Lung (tissue), 12 donors: ENCODE data around the gene AGBL4. TPM values are rescaled to one million over a fixed set of nuclear protein-coding genes. Genes with fewer than 3 reads are reported as not detected.

ENCODE experiments used
- ATAC-seq: fragments of 200-7000 bp; cut with Tn5 transposase; one replicate; pipeline ENCODE4 v1.9.1; 2020; ENCODE audit warnings: moderate number of reproducible peaks; ENCODE audit not compliant: insufficient read depth, low FRiP score
- DNase-seq, 3 donors: peaks; one replicate each; pipeline ENCODE4 v3.0.0-alpha.2; 2013 to 2017
- H3K27ac ChIP-seq, 2 donors: one replicate each; pipeline ENCODE4 v1.5.1; 2013; ENCODE audit warnings: mild to moderate bottlenecking in 2 of 2, moderate library complexity in 2 of 2, control low read depth in 1 of 2, inconsistent platforms in 1 of 2, low read depth in 1 of 2, low read length in 1 of 2
- H3K27me3 ChIP-seq, 3 donors: one replicate each; pipeline ENCODE4 v1.5.1; 2013; ENCODE audit warnings: low read length in 2 of 3; ENCODE audit not compliant: control insufficient read depth in 3 of 3, insufficient read depth in 3 of 3
- H3K36me3 ChIP-seq, 4 donors: one replicate each; pipeline ENCODE4 v1.5.1; 2013; ENCODE audit warnings: low read length in 4 of 4, mild to moderate bottlenecking in 1 of 4, moderate library complexity in 1 of 4; ENCODE audit not compliant: control insufficient read depth in 4 of 4, insufficient read depth in 4 of 4
- H3K4me1 ChIP-seq, 5 donors: one replicate each; pipeline ENCODE4 v1.5.1; 2013; ENCODE audit warnings: low read length in 5 of 5, mild to moderate bottlenecking in 2 of 5, moderate library complexity in 1 of 5; ENCODE audit not compliant: control insufficient read depth in 5 of 5, insufficient read depth in 5 of 5
- H3K4me3 ChIP-seq: one replicate; pipeline ENCODE4 v1.5.1; 2013; ENCODE audit warnings: mild to moderate bottlenecking, control low read depth, moderate library complexity
- H3K9ac ChIP-seq, 2 donors: one replicate each; pipeline ENCODE4 v1.5.1; 2013; ENCODE audit warnings: low read length in 2 of 2, control low read depth in 1 of 2; ENCODE audit not compliant: insufficient read depth in 1 of 2
- H3K9me3 ChIP-seq, 4 donors: one replicate each; pipeline ENCODE4 v1.5.1; 2013; ENCODE audit warnings: low read length in 3 of 4, mild to moderate bottlenecking in 1 of 4, moderate library complexity in 1 of 4; ENCODE audit not compliant: control insufficient read depth in 4 of 4, insufficient read depth in 3 of 4
- WGBS, 2 donors: extraction: QIAGEN DNeasy Blood & Tissue Kit; methylation state at CpG; one replicate each; pipeline ENCODE4 v1.1.7; 2013; 5-methylcytosine and 5-hydroxymethylcytosine counted together
- polyA plus RNA-seq, 2 donors: library from polyadenylated mRNA; stranded (reverse); fragments of 200-250 nt; gene quantifications; one replicate each; pipeline ENCODE4 v1.2.1, GENCODE V29; 2013
- total RNA-seq, 2 donors: library from RNA; depleted of rRNA in 1 of 2; stranded (reverse); fragments of >200 nt in 1 of 2; gene quantifications; one replicate each; pipeline ENCODE4 v1.2.1, GENCODE V29; 2014 to 2021
- TF ChIP-seq, protein P1 (sequence below): IDR thresholded peaks from 2 replicates; pipeline ENCODE4 v1.5.1; 2012; ENCODE audit warnings: mild to moderate bottlenecking; ENCODE audit errors: control extremely low read depth, extremely low read depth
- donor health status: control.
- donor health status: control.
- donor health status: Bipolar disorder and iron deficiency.
- donor health status: healthy.
- donor health status: DM: yes; HTN: yes; CAD: no.

The AGBL4 gene
- total and polyA plus RNA-seq, 4 donors = 0.24 to 7.5 (median 2.6) TPM

DNA sequence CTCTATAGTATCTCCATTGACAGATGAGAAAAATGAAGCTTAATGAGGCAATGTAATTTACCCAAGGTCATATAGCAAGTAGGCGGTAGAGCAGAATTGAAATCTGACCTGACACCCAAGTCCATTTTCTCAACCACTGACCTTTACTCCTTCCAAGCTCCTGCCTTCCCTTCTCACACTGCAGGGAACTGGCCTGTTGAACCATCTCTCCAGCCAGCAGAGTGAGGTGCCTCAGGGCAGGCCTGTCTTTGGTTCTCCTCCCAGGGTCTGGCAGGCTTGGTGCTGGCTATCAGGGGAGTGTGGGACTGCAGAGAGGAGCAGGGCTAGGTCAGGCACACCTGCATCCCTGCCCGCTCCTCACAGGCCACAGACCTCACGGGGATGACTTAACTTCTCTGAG is 1373.9 kb downstream of the AGBL4 start:
- 91 to 94% methylated on average over 3 of the region's 3 CpGs for WGBS, 2 donors
- H3K4me1 ChIP-seq = no peaks in the 10 kb centered on the region
- no peak for ATAC-seq
- no peak overlapping the region for H3K4me3 ChIP-seq
- DNase-seq = no peak
- no peaks in the 10 kb centered on the region for H3K27me3 ChIP-seq
- H3K9me3 ChIP-seq = peaks cover 0 to 2% (median 0%) of the 10 kb centered on the region in 4 donors
- H3K27ac ChIP-seq = no peak overlapping the region
- H3K36me3 ChIP-seq = no peaks in the 10 kb centered on the region
- no peak overlapping the region for H3K9ac ChIP-seq
- TF ChIP-seq, protein P1, sequence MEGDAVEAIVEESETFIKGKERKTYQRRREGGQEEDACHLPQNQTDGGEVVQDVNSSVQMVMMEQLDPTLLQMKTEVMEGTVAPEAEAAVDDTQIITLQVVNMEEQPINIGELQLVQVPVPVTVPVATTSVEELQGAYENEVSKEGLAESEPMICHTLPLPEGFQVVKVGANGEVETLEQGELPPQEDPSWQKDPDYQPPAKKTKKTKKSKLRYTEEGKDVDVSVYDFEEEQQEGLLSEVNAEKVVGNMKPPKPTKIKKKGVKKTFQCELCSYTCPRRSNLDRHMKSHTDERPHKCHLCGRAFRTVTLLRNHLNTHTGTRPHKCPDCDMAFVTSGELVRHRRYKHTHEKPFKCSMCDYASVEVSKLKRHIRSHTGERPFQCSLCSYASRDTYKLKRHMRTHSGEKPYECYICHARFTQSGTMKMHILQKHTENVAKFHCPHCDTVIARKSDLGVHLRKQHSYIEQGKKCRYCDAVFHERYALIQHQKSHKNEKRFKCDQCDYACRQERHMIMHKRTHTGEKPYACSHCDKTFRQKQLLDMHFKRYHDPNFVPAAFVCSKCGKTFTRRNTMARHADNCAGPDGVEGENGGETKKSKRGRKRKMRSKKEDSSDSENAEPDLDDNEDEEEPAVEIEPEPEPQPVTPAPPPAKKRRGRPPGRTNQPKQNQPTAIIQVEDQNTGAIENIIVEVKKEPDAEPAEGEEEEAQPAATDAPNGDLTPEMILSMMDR = no peak

DNA sequence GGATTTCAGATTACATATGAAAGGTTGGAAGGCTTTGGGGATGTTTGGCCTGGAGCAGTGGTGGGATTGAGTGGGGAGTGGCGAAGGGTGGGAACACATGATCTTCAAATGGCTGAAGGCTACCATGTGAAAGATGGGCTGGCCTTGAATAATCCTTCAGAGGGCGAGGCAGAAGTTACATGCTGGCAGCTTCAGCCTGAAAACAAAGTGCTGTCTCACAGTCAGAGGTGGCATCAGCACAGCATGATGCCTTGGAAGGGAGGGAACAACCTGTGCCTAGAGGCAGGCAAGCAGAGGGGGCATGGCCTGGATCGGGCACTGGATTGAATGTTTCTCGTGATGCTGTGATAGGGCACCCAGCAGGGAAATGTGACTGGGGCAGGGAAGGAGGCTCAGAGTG is 1377.9 kb downstream of the AGBL4 start:
- Histone ChIP-seq H3K4me1 (no peaks in the 10 kb centered on the region), H3K36me3 (no peaks in the 10 kb centered on the region), H3K9me3 (peaks cover 0 to 2% (median 0%) of the 10 kb centered on the region in 4 donors), H3K4me3 (no peak overlapping the region), H3K9ac (no peak overlapping the region), H3K27me3 (no peaks in the 10 kb centered on the region), H3K27ac (no peak overlapping the region)
- TF ChIP-seq, protein P1 = no peak
- ATAC-seq (no peak), DNase-seq (no peak)
- 83 to 89% methylated on average over 4 of the region's 4 CpGs for WGBS, 2 donors

DNA sequence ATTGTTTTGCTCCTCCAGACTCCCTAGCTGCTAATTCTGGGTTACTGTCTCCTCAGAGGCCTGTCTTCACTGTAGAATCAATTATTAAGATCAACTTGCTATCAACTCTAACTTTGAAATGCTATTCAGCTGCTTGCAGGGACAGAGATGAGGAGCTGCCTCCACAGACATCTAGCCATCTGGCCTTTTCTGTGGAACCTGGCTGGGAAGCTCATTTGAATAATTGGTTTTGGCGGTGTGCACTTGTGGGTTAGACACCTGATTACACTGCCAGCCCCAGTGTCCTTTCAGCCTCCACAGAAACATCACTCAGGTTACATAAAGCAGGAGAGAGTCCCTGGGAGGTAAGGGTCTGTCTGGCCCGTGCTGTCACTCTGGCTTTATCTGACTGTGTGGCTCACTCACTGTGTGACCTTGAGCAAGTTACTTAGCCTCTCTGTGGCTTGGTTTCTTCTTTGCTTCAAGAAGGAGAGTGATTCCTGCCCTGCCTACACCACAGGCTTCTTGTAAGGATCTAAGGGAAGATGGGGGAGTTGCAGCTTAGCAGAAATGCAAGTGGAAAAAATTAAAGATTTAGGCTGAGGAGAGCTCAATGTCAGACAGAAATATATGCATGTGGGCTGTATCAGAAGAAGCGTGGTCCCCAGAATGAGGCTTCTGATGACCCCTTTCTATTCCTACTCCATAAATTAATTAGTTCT is 1378.7 kb downstream of the AGBL4 start:
- DNase-seq (no peak), ATAC-seq (no peak)
- H3K27ac ChIP-seq = no peak overlapping the region
- TF ChIP-seq, protein P1 = no peak
- WGBS, 2 donors = 77 to 83% methylated on average over 3 of the region's 3 CpGs
- H3K27me3 ChIP-seq = no peaks in the 10 kb centered on the region
- H3K9ac ChIP-seq = no peak overlapping the region
- H3K4me3 ChIP-seq = no peak overlapping the region
- H3K9me3 ChIP-seq = peaks cover 0 to 2% (median 0%) of the 10 kb centered on the region in 4 donors
- no peaks in the 10 kb centered on the region for H3K36me3 ChIP-seq
- H3K4me1 ChIP-seq = no peaks in the 10 kb centered on the region
